C1 segment of cervical spinal cord (tissue), 14 donors: Measurements from ENCODE around the gene CFAP90.
A peak's percentile ranks its signal among the peaks of the same experiment; 100 is the strongest.

Experiments
- DNase-seq, 14 donors: peaks; one replicate each; lab custom pipeline; 2025; lab: John Stamatoyannopoulos, UW

The CFAP90 gene

DNA sequence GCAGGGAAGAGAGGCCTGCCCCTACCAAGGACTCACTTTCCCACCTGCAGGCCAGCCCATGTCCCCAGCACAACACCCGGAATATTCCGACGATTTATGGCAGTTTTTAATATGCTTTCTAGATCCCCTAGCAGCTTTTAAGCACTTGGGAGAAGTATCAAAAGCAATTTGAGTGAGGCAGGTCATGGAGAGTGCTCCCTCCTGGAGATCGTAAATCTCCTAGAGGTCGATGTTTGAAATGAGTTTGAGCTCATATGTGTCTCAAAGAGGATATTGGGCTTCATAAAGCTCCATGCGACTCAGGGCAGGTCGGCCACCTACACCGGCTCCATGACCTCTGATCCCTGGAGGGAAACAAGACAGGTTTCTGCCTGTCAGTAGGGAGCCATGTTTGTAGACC lies 27.3 kb downstream of the CFAP90 start:
- no peak for DNase-seq

DNA sequence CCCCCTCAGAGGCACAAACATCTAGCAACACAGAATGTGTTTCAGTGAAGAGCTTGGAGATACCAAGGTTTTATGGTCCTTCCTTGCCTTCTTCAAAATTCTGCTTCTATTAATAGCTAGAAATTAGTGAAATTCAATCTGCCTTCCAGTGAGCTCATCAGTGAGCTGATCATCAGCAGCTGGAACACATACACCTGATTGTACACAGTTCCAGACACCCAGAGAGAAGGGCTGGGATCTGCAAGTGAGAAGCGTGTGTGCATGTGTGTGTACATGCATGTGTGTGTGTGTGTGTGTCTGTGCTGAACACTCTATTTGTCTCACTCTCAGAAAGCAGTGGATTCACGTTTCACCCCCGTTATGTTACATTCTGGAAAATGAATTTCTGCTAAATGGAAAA lies 28.5 kb downstream of the CFAP90 start:
- no peak for DNase-seq

DNA sequence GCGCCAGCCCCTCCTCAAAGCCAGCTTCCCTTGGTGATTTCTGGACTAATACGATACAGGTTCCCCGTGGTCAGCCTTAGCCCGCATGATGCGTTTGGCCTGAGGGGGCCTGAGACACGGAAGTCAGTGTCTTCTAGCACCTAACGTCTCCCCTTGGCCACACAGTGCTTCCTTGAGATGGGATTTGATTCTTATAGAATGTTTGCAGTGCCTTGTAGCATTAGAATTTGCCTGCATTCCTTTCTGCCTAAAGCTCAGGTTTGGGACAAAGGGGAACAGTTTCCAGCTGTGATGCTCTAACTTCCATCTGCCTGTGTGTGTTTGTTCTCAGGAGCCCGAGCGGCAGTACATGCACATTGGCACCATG lies 34.4 kb downstream of the CFAP90 start:
- peak in 1 of 14 donors; percentile 29 for DNase-seq

DNA sequence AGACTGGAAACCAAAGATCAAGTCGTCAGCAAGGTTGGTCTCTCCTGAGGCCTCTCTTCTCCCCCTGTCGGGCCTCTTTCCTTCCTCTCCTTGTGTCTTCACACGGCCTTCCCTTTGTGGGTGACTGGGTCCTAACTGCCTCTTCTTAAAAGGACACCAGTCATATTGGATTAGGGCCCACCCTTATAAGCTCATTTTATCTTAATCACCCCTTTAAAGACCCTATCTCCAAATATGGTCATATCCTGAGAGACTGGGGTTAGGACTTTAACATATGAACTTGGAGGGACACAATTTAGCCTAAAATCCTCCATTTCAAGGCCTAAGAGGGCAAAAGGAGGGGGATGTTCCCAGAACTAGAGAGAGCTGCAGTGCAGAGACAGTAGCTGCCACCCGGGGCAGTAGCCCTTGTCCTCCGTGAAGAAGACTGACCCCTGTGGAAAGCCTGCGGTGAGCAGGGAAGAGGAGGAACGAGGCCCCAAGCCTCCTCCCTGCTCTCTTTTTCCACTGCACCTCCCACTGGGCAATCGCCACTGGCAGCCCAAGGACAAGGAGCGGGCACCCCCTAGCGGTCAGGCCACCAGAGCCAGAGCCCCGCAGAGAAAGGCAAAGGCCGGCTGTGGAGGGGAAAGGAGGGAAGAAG lies 34.9 kb downstream of the CFAP90 start:
- peak in 12 of 14 donors; percentile 10 to 81 (median 63) for DNase-seq

DNA sequence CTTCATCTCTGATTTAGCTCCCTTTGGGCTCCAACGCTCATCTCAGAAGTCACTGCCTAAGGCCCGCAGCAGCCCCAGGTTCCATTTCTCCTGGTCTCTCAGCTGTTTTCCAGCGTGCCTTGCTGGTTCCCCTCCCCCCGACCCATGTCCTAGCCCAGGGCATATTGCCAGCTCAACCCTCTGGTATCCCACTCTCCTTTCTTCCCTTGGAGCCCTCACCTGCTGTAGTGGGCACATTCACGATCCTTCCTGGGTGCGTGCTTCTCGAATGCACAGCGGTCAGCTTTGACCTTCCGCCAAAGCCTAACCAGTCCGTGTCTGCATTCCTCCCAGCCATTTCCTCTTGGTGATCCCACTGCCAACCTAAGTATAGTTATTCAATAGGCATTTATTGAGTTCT lies 36.1 kb downstream of the CFAP90 start:
- no peak for DNase-seq

DNA sequence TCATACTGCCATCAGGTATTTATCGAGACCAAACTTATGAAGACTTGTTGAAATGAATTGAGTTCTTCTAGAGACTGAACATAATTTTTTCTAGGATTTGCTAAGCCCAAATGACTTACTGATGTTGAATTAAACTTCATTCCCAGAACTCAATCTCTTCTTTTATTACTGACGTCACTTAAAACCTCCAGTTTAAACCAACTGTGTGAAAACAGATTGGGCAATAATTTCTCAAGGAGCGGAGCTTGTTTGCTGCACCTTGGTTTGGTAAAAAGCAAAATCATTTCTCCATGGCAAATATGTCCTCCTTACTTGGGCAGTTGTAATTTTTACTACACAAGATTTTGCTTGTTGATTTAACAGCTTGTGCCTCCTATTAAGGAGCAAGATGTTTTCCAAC lies 37.4 kb downstream of the CFAP90 start:
- DNase-seq: no peak

DNA sequence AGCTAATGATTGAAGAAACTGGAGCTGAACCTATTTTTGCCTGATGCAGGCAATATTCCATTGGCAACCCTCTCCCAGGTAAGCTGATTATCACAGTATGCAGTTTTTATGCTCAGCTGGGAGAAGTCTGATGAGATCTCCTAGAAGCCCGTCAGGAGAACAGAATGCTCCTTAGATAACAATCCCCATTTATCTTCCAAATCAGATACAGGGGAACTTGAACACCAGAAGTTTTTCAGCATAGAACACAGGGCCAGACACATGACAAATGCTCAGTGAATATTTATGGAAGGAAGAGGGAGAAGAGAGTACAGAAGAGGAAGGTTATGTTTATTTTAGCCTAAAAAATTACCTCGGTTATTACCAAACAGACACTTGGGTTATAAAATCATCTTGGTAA lies 37.9 kb downstream of the CFAP90 start:
- DNase-seq: no peak

DNA sequence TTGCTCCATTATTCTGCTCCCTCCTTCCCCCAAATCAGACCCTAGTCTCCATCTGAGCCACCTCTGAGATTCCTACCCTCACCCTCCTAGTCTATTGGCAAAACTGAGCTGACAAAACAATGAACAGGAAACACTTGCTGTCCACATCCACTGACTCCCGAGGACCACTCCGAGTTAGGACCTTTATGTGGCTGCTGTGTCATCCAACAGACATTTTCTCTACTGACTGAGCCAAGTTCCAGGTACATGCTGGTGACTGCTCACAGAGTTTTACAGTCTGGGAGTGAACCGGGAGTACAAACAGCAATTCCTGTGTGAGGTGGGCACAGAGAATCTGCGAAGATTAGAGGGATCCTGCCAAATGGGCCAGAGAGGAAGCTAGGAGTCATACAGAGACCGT lies 39.2 kb downstream of the CFAP90 start:
- no peak for DNase-seq

DNA sequence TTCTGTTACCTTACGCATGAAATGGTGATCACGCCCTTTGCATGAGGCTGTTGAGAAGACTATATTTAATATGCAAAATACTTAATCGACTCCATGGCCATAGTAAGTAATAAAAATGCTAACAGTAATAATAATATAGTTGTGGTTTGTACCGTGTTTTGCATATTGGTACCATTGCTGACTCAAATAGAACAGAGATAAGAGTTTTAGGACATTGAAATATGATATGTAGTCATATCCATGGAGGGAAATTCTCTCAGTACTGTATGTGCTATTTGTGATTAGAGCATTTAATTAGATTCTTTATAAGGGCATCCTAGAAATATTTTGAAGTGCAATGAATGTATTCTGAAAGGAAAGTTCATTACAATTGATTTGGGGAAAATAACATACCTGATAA lies 41.9 kb downstream of the CFAP90 start:
- DNase-seq: no peak

DNA sequence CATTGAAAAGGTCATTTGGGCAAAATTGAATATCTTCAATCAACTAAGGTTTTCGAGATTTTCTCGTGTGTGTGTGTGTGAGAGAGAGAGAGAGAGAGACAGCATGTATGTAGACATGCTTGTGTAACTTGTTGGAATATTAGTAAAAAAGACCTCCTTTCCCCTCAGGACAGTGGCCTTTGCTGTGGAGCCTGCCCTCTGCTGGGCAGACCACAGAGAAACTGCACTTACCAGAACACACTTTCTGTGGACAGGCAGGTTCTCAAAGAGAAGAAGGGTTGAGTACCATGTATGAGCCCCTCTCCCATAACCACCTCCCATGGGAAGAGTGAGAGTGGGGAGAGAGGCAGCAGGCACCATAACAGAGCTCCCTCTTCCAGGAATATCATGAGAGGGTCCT lies 45.6 kb downstream of the CFAP90 start:
- DNase-seq: no peak

DNA sequence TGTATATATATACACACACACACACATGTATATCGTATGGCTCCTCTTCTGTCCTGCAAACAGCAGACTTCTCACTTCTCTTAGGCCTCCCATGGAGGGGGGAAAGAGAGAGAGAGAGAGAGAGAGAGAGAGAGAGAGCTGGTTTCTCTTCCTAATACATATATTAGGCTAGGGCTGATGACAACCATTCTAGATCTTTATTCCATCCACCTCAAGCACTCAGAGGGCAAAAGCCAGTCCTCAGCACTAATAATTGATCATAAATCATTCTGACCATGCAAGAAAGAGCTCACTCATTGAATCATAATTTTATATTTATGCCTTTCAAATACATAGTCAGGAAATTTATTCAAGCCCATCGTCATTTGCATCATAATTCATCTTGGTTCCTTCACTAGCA lies 47.0 kb downstream of the CFAP90 start:
- no peak for DNase-seq

DNA sequence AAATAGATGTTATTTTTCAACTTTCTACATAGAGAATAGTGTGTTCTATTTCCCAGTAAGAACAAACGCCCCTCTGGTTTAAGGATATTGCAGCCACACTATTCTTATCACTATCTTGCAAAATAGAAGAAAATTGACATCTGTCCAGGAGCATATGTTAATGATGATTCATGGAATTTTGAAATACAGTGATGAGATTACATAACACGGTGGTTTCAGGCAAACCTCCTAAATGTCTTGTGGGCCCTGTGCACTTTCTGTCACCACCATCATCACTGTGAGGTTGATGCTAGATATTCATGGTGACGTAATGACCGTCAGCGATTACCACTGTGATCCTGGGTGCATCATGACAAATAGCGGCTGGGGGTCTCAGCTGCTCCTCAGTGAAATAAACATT lies 48.1 kb downstream of the CFAP90 start:
- no peak for DNase-seq

DNA sequence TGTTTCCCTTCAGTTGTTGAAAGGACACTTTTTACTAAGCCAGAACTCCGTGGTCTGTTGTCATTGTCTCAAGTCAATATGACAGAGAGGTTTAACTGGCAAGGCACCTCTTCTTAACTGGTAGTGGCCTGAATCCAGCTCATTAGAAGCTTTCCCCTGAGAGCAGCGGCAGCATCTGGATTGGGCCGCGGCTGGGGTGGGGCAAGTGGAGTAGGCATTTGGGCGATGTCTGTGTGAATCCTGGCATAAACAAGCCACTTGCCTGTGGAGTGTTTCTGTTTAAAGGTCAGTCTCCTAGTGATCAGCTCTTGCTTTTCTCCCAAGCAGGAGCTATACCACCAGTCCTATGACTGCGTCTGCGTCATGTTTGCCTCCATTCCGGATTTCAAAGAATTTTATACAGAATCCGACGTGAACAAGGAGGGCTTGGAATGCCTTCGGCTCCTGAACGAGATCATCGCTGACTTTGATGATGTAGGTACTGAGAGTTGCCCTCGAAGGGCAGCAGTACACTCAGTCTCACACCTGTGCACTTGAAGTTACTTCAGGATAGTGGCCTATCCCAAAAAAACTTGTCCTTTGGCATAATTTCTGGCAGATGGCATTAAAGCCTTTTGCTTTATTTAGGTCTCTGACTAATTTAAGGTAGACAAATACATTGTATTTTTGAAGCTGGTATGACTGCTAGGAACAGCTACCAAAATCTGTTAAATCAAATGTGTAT lies 48.9 kb downstream of the CFAP90 start:
- peak in 7 of 14 donors; percentile 6 to 77 (median 35) for DNase-seq

DNA sequence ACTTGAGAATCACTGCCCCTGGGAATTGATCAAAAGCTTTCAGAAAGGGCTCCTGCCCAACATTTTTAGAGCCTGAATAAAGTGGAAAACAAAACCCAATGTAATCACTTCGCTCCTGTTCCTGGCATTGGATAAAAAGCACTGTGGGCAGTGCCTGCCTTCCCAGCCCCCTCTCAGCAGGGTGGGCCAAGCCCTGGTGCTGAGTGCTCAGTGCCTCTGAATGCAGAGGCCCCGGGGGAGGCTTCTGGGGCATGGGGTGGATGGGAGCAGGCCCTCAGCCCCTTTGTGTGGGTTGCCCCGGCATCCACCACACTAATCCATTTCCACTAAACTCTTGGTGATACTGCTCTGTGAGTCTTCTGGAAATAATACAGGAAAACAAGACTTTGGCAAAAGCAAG lies 55.6 kb downstream of the CFAP90 start:
- DNase-seq: peak in 6 of 14 donors; percentile 17 to 67 (median 43)

DNA sequence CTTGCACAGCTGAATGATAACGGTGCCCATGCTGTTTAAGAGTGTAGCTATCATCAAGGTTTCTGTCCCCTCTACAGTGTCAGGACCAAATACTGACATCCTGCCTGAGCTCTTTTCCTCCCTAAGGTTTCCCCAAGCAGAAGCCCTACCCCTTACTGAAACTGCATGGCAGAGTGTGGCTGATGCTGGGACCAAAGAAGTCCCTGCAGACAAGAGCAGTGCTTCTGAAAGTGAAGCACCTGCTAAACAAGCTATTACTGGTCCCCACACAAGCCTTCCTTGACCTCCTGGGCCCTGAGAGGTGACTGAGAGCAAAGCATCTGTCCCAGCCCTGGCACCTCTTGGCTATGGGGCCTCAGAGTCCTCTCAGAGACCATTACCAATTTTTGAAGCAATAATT lies 56.1 kb downstream of the CFAP90 start:
- no peak for DNase-seq

DNA sequence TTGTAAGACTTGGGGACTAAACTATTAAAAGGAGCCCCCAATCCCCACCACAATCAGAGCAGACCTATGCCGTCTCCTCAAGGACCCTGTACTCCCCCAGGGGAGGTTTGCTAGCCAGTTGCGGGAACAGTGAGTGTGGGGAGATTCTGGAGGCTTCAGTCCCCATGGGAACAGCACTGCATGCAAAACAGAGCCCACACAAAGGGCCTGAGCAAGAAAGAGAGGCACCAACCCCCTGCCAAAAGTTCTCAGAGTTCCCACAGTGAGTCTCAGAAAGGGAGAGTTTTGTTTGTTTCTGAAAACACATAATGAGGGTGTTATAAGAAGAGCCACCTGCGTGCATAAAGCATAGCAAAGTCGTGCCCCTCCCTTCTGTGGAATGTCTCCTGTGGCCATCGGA lies 56.6 kb downstream of the CFAP90 start:
- DNase-seq: peak in 5 of 14 donors; percentile 17 to 56 (median 52)

DNA sequence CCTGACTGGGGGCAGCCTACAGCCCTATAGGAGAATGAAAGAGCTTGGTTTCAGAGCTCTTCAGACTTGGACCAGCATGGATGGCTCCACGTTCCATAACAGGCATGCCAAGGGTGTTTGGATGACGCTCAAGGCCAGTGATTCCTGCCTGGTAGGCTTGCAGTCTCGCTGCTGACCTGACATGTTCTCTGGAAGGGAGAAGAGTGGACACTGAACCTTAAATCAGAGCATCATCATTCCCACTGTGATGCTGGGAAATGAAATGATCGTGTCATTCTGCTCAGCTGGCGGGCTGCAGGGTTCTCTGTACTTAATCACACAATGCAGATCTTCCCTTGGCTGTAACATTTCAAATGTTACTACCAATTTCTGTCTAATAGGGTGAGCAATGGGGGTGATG lies 57.0 kb downstream of the CFAP90 start:
- peak in 1 of 14 donors; percentile 51 for DNase-seq

DNA sequence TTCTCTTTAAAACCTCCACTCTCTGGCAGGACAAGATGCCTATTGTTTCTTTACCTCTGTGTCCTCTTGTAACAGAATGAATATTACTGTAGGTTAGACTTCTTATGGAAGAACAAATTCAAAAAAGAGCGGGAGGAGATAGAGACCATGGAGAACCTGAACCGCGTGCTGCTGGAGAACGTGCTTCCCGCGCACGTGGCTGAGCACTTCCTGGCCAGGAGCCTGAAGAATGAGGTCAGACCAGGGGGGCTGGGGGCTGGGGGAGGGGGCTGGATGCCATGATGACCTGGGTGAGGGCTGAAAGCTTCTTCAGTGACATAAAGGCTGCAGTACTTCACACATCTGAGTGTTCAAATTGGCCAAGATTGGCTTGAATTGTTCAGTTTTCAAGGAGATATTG lies 61.4 kb downstream of the CFAP90 start:
- no peak for DNase-seq

DNA sequence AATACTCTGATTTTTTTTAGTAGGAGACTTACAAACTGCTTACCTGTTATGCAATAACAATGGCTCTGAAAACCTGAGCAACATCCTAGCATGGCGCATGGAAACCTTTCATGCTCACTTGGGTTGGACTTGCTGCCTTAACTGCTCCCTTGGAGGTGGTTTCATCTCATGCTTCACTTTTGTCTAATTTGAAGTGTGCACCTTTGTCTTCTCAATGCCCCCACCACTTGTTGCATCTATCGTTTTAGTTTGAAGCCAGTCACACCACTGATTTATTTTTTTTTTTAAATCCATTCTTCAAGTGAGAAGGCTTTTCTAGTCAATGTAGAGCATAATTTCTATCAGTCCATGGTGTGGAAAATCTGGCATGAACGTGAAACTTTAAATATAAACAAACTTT lies 63.2 kb downstream of the CFAP90 start:
- no peak for DNase-seq

DNA sequence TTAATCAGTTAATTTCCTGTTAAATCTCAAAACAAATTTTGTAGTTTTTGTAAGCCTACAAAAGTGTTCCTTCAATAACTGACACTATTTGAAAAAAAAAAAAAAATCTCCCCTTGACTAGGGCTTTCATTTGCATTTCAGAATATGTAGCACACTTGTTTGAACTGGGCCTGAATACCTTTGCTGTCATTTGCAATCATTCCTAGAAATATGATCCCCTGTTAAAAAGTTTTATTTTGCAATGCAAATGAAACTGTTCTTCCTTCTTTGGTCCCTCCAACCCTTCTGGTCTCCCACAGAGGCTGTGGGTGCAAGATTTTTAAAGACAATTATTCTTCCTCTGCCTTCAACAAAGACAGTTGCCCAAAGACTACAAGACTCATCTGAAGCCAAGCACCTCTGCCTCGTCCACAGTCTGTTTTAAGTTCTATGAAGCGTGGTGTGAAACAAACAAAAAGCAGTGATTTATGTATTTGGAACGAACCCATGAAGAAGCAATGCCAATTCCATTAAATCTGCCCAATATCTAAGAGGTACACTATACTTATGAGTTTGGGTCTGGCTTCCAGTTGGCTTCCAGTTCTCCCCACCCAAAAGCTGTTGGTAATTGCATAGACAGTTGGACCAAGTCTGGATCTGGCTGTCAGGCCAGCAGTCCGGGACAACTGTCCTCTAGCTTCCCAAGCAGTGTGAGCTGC lies 66.1 kb downstream of the CFAP90 start:
- DNase-seq: no peak

DNA sequence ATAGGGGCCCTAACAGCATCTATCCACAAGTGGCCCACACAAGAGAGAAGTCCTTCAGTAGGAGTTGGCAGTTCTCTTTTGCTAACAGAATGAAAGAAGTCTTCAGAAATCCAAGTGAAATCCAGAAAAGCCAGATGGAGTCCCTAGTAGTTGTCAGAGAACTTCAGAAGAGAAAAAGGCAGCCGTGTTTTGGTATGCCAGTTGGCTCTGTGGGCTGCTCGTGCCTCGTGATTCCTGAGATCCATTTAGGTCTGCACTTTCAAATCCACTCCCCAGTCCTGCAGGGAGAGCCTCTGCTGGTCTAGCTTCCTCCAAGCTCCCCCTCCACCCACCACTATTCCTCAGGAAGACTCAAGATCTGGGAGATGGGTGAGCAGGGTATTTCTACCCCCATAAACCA lies 69.0 kb downstream of the CFAP90 start:
- no peak for DNase-seq
